ENCODE measurements around the gene TAB2. TPM values are rescaled to one million over a fixed set of nuclear protein-coding genes. Genes with fewer than 3 reads are reported as not detected.
"Not testable (repeated sequence)": the region's sequence is repeated elsewhere in the genome, so short reads cannot be mapped to it uniquely, and the experiment has no call there.

The TAB2 gene
- total RNA-seq, 4 donors from 2014 or later: 63.7 to 73.5 (median 69.2) TPM

DNA sequence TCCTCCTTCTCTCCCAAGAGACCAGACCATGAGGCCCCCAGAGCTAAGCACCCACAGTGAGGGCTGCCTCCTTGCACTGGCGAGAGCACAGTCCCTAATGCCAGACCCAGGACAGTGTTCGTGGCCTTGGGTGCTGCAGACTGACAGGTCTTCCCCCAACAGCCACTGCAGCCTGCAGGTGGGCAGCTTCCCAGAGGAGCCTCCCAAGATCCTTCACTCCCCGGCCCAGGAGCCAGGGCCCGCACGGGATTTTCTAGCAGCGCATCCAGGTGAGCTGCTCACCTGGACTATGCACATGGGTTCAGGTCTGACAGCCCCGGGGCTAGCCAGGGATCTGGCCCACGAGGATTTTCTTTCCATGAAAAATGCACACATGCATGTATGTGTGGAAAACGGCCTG is 124.2 kb downstream of the TAB2 start:
- TF ChIP-seq, protein P1, sequence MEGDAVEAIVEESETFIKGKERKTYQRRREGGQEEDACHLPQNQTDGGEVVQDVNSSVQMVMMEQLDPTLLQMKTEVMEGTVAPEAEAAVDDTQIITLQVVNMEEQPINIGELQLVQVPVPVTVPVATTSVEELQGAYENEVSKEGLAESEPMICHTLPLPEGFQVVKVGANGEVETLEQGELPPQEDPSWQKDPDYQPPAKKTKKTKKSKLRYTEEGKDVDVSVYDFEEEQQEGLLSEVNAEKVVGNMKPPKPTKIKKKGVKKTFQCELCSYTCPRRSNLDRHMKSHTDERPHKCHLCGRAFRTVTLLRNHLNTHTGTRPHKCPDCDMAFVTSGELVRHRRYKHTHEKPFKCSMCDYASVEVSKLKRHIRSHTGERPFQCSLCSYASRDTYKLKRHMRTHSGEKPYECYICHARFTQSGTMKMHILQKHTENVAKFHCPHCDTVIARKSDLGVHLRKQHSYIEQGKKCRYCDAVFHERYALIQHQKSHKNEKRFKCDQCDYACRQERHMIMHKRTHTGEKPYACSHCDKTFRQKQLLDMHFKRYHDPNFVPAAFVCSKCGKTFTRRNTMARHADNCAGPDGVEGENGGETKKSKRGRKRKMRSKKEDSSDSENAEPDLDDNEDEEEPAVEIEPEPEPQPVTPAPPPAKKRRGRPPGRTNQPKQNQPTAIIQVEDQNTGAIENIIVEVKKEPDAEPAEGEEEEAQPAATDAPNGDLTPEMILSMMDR (IDR thresholded peaks at IDR 0.05 in 4 of 5, conservative IDR thresholded peaks at IDR 0.05 in 1 of 5): no peak
- TF ChIP-seq POLR2A (IDR thresholded peaks at IDR 0.05): no peak
- Histone ChIP-seq H3K9me3 (no peaks in the 10 kb centered on the region), H3K4me1 (no peaks in the 10 kb centered on the region), H3K27ac (no peak overlapping the region), H3K27me3 (no peaks in the 10 kb centered on the region), H3K4me3 (no peak overlapping the region), H3K36me3 (no peaks in the 10 kb centered on the region)
- in situ Hi-C loops (cut with MboI; ENCODE audit: low sequenced_read_pairs in 4 of 4) (no loop called here), intact Hi-C loops (cut with DNase I; ENCODE audit: low total_unique reads) (no loop called here)
- no peak for ATAC-seq
- no peak for DNase-seq

DNA sequence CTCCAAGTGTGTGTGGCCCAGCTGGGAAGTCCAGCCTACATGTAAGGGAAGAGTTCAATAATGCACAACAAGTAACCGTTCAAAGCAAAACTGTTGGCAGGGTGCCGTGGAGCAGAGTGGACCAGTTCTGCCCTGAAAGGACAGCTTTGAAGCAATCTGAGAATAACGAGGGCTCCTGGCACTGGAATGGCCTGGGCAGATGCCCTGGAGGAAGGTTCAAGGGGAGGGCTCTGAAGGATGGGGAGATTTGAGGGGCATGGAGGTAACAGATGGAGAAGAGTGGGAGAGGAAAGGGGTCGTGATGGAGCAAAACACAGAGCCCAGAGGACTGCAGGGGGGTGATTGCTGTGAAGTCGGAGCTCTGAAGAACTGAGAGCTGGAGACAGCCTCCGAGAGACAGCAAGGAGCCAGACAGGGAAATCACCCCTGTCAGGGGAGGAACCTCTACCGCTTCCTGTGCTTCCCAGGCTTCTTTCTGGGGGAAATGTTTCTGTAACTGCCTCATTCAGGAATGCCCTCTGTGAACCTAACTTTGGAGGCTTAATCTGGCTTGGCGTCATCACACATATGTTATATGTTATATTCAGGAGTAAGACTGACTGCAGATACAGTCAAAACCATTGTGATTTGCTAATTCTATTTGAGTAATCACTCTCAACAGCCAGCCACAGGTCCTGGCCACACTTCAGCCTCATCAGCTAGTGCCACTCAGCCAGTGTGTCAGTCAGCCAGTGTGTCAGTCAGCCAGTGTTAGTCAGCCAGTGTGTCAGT is 126.1 kb downstream of the TAB2 start:
- intact Hi-C loops (cut with DNase I; ENCODE audit: low total_unique reads) (no loop called here), in situ Hi-C loops (cut with MboI; ENCODE audit: low sequenced_read_pairs in 4 of 4) (no loop called here)
- H3K4me3 ChIP-seq: no peak overlapping the region
- H3K27me3 ChIP-seq: peaks cover 0 to 4% (median 3%) of the 10 kb centered on the region in 3 donors
- H3K36me3 ChIP-seq: no peaks in the 10 kb centered on the region
- ATAC-seq (no peak), DNase-seq (no peak)
- H3K4me1 ChIP-seq: no peaks in the 10 kb centered on the region
- H3K27ac ChIP-seq: no peak overlapping the region
- no peaks in the 10 kb centered on the region for H3K9me3 ChIP-seq
- TF ChIP-seq, protein P1 (IDR thresholded peaks at IDR 0.05 in 4 of 5, conservative IDR thresholded peaks at IDR 0.05 in 1 of 5): no peak
- no peak for TF ChIP-seq POLR2A (IDR thresholded peaks at IDR 0.05)

DNA sequence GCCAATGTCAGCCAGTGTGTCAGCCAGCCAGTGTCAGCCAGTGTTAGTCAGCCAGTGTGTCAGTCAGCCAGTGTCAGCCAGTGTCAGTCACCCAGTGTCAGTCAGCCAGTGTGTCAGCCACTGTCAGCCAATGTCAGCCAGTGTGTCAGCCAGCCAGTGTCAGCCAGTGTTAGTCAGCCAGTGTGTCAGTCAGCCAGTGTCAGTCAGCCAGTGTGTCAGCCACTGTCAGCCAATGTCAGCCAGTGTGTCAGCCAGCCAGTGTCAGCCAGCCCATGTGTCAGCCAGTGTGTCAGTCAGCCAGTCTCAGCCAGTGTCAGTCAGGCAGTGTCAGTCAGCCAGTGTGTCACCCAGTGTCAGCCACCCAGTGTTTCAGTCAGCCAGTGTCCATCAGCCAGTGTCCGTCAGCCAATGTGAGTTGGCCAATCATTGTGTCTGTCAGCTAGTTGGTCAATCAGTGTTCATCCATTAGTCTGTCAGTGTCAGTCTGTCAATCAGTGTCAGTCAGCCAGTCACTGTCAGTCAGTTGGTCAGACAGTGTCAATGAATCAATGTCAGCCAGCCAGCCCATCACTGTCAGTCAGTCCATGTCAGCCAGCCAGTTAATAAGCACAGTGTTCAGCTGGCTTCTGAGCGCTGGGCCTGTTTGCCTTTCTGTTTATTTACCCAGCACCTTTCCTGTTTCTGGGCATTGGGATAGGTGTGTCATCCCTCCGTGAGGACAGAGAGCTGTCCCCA is 127.0 kb downstream of the TAB2 start:
- ATAC-seq; H3K36me3 ChIP-seq; H3K4me1 ChIP-seq; intact Hi-C loops (cut with DNase I; ENCODE audit: low total_unique reads); H3K4me3 ChIP-seq; DNase-seq; in situ Hi-C loops (cut with MboI; ENCODE audit: low sequenced_read_pairs in 4 of 4); H3K27ac ChIP-seq; H3K9me3 ChIP-seq: not testable (repeated sequence)
- H3K27me3 ChIP-seq: peaks cover 0 to 11% (median 3%) of the 10 kb centered on the region in 3 donors

DNA sequence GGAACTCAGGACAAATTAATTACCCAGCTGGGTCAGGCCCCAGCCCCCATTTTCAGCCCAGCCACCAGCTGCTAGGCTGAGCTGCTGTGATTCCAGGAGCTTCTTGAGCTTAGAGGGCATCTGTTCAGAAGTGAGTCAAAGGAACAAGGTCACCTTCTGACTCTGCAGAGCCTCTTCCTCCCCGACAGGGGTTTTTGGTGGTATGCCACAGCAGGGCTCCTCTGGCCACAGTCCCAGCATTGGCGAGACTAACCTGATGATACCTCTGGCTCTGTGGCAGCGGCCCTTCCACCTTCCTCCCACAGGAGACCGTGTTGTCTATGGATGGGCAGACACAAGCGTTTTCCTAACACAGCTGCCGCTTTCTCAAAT is 127.6 kb downstream of the TAB2 start:
- H3K4me1 ChIP-seq: no peaks in the 10 kb centered on the region
- intact Hi-C loops (cut with DNase I; ENCODE audit: low total_unique reads): no loop called here
- no peak overlapping the region for H3K27ac ChIP-seq
- ATAC-seq (no peak), DNase-seq (no peak)
- in situ Hi-C loops (cut with MboI; ENCODE audit: low sequenced_read_pairs in 4 of 4): no loop called here
- H3K36me3 ChIP-seq: no peaks in the 10 kb centered on the region
- TF ChIP-seq, protein P1 (IDR thresholded peaks at IDR 0.05 in 4 of 5, conservative IDR thresholded peaks at IDR 0.05 in 1 of 5): no peak
- no peak for TF ChIP-seq POLR2A (IDR thresholded peaks at IDR 0.05)
- peaks cover under 1 to 14% (median 6%) of the 10 kb centered on the region in 3 donors for H3K27me3 ChIP-seq
- no peaks in the 10 kb centered on the region for H3K9me3 ChIP-seq
- H3K4me3 ChIP-seq: no peak overlapping the region

DNA sequence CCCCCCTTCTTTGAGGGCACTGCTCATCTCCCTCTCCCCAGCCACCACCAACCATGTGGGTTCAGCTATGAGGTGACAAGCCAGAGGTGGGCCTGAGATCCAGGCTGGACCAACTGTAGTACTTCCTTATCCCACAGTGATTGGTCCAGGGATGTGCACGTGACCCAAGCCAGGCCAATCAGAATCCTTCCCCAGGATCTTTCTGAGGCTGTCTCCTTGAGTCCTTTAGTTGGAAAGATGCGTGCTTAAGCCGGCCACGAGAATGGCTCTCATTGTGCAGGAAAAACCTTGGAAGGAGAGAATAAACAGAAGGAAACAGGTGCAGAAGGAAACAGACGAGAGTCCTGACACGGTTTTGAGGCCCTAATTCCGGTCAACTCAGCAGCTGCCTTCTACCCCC is 128.1 kb downstream of the TAB2 start:
- DNase-seq (no peak), ATAC-seq (no peak)
- in situ Hi-C loops (cut with MboI; ENCODE audit: low sequenced_read_pairs in 4 of 4): no loop called here
- Histone ChIP-seq H3K4me3 (no peak overlapping the region), H3K27me3 (peaks cover 5 to 19% (median 9%) of the 10 kb centered on the region in 3 donors), H3K9me3 (no peaks in the 10 kb centered on the region), H3K36me3 (no peaks in the 10 kb centered on the region), H3K4me1 (no peaks in the 10 kb centered on the region), H3K27ac (no peak overlapping the region)
- intact Hi-C loops (cut with DNase I; ENCODE audit: low total_unique reads): no loop called here
- no peak for TF ChIP-seq POLR2A (IDR thresholded peaks at IDR 0.05)
- TF ChIP-seq, protein P1 (IDR thresholded peaks at IDR 0.05 in 4 of 5, conservative IDR thresholded peaks at IDR 0.05 in 1 of 5): no peak
